Activated CD4-positive, alpha-beta T cell treated with anti-CD3 and anti-CD28 coated beads, Interleukin-2, amount 50 U/mL, for 4 hours (primary cell): ENCODE measurements around the gene TCF7L2.

Experiments used
- DNase-seq, 2 experiments: peaks; one replicate each; pipeline ENCODE4 v3.0.0-alpha.2; 2020

TCF7L2 gene

DNA sequence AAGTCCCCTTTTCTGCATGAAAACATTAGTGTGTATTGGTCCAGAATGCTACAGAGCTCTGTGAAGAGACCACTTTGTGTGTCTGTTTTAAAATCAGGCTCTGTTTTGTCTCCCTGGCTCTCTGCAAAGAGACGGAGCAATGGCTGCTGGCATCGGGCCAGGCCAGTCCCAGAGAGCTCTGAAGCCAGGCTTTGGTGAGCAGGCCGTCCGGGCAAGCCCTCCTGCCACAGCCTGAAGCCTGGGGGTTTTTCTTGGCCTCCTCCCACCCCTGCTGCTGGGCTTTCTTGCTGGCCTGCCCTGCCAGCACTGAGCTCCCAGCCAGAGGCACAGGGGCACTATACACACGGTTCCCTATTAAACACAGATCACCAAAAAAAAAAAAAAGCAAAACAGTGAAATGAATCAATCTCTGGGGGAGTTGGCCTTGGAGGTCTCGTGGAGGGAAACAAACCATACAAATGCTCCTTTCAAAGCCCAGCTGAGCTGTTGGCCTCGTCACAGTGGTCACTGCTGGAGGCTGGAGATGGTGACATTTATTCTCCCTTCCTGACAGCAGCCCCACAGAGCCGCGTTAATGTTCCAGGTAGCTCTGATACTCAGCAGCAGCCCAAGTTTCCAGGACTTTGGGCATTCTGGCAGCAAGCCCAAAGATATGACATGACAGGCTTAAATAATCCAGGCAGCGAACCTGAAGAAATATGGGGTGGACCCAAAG is 237.2 kb downstream of the TCF7L2 start:
- no peak for DNase-seq

DNA sequence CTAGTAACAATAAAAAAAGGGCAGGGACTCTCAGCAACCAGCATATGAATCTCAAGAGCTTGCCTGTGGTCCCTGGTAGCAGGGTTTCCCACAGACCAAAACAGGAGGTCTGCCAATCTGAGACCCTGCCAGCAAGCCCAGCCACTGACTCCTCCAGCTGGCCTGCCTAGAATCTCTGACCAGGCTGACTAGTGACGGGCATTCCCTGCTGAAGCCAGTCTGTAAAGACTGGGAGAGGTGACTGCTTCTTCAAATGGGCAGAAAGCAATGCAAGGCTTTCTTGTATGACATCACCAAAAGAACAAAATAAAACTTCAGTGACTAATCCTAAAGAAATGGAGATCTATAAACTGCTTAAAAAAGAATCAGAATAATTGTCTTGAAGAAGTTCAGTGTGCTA is 249.4 kb downstream of the TCF7L2 start:
- DNase-seq, result no peak

DNA sequence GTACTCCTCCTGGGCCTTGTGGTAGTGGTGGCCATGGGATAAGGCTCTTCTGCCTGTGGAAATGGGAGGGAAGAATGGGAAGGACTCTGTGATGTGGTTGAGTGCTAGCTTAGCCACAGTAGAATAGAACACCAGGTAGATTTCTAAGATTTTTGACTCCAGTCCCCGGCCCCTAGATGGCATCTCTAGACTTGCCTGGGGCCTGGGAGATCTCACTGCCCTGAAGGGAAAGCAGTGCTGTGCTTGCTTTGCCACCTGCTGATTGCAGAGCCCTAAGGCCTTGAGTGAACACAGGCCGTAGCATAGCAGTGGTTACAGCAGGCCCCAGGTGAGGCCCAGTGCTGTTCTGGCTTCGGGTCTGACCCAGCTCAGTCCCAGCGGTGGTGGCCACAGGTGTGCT is 252.0 kb downstream of the TCF7L2 start:
- no peak for DNase-seq

DNA sequence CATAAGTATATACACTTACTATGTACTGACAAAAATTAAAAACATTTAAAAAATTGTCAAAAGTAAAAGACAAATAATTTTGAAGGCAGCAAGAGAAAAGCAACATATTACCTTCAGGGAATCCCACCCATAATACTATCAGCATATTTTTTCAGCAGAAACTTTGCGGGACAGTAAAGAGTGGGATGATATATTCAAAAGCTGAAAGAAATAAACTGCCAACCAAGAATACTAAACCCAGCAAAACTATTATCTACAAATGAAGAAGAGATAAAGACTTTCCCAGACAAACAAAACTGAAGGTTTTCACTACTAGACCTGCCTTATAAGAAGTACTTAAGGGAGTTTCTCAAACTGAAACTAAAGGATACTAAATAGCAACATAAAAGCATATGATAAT is 257.9 kb downstream of the TCF7L2 start:
- DNase-seq, result no peak

DNA sequence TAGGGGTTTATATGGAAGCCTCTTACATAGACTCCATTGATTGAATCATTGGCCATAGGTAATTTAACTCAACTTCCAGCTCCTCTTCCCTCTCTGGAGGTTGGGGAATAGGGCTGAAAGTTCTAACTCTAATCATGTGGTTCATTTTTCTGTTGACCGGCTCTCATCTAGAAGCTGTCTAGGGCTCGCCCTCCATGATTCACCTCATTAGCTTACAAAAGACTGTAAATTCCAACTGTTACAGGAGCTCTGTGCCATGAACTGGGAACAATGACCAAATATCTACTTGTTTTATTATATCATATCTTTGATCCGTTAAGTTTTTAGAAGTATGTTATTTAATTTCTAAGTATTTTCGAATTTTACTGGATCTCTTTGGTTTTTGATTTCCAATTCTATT is 263.0 kb downstream of the TCF7L2 start:
- DNase-seq, result no peak

DNA sequence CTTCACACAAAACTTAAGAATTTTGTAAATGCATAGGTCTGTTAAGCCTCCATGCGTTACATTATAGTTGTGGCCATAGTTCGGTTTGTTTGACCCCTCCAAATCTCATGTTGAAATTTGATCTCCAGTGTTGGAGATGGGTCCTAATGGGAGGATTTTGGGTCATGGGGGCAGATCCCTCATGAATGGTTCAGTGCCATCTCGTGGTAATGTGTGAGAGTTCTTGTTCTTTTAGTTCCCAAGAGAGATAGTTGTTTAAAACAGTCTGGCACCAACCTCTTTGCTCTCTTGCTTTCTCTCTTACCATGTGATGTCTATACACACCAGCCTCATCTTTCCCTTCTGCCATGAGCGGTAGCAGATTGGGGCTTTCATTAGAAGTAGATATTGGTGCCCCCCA is 264.3 kb downstream of the TCF7L2 start:
- no peak for DNase-seq

DNA sequence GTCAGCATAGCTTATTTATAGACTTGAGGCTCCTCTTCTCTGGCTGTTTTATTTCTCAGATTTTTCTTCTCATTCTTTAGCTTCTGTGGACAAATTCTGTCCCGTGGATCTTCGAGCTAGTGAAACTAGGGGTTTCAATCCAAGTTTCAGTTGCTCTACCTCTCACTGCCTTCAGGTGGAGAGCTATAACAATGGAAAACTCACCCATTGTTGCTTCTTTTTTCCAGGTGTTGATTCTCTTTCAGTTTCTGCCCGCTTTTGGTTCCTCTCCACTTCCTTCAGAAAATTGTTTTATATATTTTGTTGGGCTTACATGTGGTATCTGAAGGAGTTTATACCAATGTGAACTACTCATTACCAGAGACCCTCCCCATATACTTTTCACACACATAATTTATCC is 266.1 kb downstream of the TCF7L2 start:
- no peak for DNase-seq
